Activated naive CD4-positive, alpha-beta T cell treated with anti-CD3 and anti-CD28 coated beads, Interleukin-2, amount 50 U/mL, for 16 hours (primary cell): Measurements from ENCODE around the gene PPP1R3E.
"Not testable (repeated sequence)": the region's sequence is repeated elsewhere in the genome, so short reads cannot be mapped to it uniquely, and the experiment has no call there.

ENCODE experiments used
- DNase-seq: peaks from one replicate; pipeline ENCODE4 v3.0.0-alpha.2; 2020

PPP1R3E gene

DNA sequence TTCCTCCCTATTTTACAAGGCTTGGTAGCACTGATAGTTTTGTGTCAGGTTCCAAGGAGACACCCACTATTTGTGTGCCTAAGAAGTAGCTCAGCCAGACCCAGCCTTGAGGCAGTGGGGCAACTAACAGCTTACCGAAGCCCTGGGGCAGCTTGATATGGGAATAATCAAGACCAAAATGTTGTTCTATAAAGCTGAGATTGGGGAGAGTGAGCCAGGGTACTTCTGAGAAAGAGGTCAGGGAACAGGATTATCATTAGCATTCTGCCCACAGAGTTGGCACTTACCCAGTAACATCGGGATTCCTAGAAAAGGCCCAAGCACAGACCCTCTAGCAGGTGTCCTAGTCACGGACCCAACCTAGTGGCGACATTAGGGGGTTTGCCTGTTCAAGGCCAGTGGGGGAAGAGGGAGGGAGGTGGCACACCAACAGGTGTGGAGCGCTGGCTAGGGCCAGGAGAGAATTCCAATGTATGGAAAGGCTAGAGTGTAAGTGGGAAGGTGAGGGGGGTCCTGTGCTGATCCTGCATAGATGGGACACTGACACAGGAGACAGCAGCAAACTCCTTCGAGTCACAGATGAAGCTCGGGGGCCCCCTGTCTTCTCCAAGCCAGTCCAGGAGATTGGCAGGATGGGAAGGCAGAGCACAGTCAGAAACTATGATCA, 4.9 kb downstream of the PPP1R3E start:
- no peak for DNase-seq

DNA sequence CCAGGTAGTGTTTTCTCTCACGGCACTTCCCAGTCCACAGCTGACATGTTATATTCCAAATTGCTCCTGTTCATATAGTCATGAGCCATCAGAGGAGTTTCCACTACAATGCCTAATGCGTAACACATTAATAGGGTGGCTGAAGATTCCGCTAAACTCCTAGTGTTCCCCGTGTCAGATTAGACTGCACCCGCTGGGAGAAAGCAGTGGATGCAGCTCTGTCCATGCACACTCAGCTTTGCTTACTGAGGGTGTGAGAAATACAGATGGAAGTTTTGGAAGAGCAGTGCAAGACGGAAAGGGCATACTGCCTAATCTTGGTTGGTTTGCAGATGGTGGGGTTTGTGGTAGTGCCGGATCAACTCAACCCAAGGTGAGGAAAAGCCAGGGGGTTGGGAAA, 5.6 kb downstream of the PPP1R3E start:
- no peak for DNase-seq

DNA sequence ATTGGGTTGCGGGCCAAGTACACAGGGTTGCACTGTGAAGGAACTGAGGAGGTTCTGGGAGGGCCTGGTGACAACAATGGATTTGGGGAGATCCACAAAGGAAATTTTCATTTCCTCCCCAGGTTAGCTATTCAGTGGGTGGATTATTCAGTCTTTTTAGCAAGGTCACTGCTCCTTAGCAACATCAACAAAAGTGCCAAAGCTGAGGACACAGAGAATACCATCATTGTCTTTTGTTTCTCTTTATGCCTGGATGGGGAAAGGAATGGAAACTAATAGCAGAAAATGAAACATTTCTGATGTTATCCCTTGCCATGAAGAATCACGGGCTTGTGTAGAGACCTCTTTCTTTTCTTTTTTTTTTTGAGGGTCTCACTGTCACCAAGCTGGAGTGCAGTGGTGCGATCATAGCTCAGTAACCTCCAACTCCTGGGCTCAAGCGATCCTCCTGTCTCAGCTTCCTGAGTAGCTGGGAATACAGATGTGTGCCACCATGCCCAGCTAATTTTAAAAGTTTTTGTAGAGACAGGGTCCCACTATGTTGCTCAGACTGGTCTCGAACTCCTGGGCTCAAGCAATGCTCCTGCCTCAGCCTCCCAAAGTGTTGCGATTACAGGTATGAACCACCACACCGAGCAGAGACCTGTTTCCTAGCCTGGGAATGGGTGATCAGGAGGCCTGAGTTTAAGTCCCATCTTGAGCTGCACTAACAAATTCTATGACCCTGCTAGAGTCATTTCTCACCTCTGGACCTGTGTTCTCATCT, 6.5 kb downstream of the PPP1R3E start:
- no peak for DNase-seq

DNA sequence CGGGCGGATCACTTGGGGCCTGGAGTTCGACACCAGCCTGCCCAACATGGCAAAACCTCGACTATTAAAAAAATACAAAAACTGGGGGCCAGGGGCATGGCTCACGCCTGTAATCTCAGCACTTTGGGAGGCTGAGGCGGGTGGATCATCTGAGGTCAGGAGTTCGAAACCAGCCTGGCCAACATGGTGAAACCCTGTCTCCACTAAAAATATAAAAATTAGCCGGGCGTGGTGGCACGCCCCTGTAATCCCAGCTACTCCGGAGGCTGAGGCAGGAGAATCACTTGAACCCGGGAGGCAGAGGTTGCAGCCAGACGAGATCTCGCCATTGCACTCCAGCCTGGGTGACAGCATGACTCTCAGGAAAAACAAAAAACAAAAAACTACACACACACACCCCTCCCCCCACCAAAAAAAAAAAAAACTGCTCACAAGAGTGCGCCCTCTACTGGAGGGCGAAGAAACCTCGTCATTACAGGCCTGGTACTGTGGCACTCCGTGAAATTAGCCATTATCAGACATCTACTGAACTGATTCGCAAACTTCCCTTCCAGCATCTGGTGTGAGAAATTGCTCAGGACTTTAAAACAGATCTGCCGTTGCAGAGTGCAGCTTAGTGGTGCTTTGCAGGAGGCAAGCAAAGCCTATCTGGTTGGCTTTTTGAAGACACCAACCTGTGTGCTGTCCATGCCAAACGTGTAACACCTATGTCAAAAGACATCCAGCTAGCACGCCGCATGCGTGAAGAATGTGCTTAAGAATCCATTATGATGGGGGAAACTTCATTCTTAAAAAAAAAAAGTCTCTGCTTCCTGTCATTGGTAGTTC, 7.7 kb downstream of the PPP1R3E start:
- peak; percentile 60 for DNase-seq

DNA sequence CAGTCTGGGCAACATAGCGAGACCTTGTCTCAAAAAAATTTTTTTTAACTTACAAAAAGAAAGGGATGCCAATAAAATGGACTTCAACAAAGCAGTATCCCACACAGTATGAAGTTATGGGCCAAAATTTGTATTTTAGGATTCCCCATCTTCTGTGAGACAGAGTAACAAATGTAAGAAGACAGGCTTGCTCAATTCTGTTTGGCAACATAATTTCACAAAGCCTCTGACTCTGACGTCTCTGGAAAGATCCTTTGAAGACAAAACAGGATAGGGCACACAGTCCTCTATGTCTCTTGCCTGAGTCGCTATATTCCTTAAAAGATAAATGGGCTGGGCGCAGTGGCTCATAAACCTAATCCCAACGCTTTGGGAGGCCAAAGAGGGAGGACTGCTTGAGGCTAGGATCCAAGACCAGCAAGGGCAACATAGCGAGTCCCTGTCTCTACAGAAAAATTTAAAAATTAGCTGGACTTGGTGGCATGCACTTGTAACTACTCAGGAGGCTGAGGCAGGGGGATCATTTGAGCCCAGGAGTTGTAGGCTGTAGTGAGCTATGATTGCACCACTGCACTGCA, 15.7 kb downstream of the PPP1R3E start:
- DNase-seq = no peak

DNA sequence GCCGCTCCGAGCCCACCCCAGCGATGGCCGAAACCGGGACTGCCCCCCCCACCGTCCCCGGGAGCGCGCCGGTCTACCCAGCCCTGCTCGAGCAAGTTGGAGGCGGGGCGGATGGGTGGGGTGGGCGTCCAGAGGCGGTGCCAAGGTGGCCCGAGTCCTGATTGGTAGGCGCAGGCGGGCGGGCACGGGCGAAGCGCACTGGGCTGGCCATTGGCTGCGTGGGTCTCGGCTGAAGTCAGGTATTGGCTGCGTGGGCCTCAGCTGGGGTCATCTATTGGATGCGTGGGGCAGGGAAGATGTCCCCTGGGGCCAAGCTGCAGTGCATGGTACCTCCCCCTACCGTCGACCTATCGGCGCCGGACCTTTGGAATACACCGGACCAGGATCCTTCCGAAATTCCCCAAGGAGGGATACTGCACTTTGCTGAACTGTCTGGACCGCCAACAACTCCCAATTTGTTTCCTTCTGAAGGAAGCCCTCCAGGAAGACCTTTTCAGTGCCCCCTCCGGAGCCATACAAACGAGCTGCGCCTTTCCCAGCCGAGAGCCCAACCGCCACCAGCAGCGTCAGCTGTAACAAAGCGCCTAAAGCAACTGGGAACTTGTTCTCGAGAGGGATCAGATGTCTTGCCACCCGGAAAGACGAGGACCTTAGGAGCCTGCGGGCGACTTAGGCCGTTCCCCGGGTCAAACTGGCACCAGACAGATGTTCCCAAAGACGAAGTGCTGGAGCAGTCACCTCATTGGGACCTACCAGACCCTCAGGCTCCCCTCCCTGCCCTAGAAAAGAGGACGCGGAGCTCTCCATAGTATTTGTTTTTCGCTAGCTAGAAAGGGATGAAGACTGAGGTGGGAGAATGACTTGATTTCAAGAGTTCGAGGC, 16.4 kb downstream of the PPP1R3E start, which contains the start of gene HOMEZ:
TSS of gene HOMEZ (minus strand) at position 113 of the 882 bp plus-strand sequence. CDS start 180 bp downstream, outside the sequence.
- peak; percentile 99 for DNase-seq

DNA sequence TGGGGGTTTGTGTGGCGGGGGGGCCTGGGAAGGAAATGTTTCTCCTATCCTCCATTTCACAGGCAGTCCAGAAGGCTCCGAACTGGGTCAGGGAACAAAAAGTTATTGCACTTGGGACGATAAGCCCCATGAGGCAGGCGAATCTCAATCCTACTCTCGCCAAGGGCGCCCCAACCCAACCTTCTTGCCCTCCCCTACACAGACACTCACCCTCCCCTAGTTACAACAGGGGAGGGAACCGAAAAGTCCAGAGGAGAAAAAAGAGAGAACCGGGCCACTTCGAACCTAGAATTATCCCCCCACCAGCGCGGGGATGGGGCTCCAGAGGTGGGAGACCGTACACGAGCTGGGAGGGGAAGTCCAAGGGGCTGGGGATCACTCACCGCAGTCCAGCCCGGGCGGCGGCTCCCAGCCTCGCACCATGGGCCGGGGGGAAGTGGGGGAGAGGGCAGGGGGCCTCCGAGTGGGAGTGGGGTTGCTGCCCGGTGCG, 17.1 kb downstream of the PPP1R3E start:
- DNase-seq = no peak

DNA sequence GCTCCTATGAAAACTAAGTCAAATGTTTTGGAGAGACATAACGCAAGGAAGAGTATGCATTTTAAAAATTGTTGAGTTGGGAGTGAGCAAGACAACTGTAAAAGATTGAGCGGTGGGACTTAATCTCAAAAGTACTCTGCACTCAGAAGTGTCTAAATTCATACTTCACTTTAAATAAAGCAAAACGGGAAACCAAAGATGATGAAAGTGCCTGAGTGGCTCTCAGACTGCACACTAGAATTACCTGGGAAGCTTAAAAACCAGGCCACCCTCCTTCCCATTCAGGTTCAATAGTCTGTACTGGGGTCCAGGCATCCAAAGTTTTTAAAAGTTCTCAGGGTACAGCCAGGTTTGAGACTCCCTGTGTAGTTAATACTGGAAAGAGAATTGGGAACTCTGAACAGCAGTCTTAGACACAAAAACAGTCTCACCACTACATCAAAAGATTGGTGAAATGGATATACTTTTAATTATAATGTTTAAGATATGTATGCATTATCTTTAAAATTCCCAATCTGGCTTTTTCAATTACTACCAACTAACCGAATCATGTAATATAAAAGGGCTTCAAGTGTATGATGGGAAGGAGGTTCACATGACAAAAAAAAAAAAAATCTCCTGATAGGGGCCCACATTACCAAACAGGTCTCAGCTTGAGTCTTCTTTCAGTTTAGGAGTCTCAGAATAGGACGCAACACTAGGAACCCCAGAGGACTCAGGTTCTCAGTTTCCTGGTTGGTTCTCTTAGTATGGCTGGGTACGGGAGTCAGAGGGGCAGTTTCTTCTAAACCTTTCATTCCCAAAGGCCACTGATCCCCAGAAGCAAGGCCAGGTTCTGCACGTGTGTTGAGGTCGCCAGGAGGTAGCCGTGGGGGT, 17.8 kb downstream of the PPP1R3E start:
- no peak for DNase-seq

DNA sequence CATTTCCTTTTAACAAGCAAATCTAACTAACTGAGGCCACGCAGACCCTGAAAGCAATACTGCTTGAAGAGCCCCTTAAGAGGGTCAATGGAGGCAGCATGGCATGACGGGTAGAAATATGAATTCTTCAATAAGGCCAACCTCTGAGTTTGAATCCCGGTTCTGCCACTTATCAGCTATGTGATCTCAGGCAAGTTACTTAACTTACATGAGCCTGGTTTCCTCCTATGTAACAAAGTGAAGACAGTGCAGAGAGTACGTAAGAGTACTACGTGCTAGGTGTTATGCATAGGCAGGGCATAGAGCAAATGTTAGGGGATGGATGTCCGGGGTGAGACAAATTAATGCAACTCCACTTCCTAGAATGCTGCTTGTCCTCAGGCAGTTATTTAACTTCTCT, 21.4 kb downstream of the PPP1R3E start:
- DNase-seq = no peak

DNA sequence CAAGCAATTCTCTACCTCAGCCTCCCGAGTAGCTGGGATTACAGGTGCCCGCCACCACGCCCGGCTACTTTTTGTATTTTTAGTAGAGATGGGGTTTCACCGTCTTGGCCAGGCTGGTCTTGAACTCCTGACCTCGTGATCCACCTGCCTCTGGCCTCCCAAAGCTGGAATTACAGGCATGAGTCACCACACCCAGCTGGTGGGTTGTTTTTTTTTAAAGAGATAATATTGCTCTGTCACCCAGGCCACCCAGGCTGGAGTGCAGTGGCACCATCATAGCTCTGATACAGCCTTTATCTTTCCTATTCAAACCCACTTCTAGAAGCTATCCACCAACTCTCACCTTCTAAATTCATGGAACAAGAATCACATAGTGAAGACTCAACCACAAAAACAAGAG, 24.7 kb downstream of the PPP1R3E start:
- DNase-seq = not testable (repeated sequence)

DNA sequence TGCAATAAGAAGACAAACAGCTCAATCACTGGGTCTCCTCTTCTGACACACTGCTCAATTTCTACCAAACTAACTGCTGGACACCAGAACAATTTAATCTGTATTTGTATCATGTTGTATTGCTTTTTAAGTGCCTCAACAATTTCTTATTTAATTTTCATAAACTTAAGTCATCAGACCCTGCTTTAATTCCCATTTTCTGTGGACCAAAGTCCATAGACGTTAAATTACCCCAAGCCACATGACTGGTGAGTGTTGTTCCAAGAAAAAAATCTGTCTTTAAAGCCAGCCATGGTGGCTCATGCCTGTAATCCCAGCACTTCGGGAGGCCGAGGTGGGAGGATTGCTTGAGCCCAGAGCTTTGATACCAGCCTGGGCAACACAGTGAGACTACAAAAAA, 25.5 kb downstream of the PPP1R3E start:
- no peak for DNase-seq

DNA sequence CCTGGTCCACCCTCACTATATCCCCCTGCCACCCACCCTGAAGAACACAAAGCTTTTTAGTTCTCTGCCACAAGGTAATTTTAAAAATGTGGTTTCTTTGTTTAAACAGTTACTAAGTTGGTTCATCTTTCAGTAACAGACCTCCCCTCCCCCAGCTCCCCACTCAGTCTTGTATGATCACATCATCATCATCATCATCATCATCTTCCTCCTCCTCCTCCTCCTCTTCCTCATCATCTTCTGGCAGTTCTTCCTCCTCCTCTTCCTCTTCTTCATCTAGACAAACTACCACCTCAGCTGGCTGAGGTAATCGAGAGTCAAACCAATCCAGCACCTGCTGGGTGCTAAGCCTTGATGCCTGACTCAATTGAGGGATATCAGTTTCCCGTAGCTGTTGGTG, 27.2 kb downstream of the PPP1R3E start:
- no peak for DNase-seq

DNA sequence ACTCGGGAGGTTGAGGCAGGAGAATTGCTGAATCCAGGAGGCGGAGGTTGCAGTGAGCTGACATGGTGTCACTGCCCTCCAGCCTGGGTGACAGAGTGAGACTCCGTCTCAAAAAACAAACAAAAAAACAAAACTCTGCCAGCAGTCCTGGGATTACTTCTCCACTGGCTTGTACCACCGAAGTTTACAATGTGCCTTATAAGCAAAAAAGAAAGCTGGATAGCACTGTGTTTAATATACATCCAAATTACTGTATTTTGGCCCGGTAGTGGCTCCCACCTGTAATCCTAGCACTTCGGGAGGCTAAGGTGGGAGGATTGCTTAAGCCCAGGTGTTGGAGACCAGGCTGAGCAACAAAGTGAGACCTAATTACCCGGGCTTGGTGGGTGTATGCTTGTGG, 33.5 kb downstream of the PPP1R3E start:
- no peak for DNase-seq

DNA sequence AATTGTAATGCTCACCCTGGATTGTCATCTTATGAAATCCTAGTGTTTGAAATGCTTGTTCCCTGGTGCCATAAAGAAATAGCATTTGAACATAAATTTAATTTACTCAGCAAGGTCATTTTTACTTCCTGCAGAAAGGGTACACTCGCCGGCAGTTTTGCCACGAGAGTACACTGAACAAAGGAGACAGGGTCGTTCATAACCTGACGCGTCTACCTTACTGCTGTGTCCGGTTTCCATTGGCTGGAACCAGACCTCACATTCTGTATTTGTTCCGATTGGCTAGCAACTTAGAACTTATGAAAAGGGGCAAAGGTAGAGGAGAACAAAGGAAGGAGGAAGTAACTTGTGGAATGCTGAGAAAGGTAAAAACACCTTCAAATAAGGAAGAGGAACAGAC, 41.8 kb downstream of the PPP1R3E start:
- not testable (repeated sequence) for DNase-seq

DNA sequence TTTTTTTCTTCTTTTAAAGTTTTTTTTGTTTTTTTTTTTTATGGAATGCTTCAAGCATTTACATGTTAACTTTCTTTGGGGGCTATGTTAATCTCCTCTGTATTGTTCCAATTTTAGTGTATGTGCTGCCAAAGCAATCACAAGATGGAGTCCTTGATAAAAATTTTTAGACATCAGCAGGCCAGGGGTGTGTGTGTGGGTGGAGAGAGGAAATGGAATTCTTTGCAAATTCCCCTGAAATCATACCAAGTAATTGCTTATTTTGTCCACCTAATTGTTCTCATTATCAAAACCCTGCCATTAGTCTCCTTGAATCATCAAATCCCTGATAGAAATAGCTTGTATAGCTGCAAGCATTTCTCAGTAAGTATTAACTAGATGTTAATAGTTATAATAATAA, 43.2 kb downstream of the PPP1R3E start:
- DNase-seq = no peak

DNA sequence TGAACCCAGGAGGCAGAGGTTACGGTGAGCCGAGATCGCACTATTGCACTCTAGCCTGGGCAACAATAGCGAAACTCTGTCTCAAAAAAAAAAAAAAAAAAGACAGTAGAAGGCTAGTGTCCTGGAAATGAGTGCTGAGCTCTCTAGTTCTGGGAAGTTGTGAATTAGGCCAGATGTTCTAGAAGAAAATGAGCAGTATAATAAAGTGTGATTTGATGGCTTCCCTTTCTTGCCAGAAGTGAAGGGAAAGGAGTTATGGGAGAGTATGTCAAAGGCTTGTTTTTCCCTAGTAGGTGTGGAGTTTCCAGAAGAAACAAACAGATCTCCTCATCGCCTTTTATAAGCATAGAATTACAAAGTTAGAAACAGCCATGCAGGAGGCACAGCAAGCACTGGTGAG, 44.4 kb downstream of the PPP1R3E start:
- no peak for DNase-seq

DNA sequence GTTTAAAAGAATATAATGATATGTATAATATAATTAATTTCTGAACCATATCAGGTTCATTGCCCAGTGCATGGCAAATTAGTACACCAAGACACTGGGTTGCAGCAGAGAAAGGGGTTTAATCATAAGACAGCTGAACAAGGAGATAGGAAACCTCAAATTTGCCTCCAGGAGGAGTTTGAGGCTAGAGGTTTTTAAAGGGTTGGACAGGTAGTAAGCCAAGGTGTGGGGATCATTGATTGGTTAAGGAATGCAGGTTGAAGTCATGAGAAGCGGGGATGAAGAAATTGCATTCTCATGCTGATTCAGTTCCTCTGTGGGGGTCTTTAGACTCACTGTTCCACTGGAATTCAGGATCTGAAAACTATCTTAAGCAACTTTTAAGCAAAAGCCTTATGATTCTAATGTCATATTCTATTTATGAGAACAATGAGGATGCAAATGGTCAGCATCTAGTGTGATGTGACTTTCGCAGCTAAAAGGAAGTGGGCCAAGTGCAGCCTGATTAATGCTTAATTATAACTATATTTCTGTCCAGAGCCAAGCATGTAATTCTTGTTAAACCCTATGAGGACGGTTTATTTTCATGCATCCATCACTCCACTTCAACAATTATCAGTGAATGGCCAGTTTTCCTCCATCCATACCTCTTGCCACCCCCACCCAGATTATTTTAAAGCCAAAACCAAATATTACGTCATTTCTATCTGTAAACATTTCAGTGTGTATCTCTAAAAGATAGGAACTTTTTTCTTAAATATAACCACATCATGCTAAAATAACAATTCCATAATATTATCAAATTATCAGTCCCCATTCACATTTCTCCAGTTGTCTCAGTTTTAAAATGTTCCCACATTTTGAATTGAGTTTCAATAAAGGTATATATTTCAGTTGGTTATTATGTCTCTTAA, 50.0 kb downstream of the PPP1R3E start:
- DNase-seq = no peak

DNA sequence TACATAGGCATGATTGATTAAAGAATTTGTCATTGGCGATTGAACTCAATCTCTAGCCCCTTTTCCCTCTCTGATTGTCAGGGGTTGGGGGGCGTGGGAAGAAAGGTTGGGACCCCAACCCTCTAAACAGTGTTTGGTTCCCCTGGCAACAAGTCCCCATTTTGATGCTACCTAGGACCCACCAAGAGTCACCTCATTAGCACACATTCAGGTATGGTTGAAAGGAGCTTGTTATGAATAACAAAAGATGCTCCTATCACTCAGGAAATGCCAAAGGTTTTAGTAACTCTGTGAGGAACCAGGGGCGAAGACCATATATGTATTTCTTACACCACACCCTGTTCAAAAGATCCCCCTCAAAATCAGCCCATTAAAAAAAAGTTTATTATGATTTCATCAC, 50.7 kb downstream of the PPP1R3E start:
- DNase-seq = no peak

DNA sequence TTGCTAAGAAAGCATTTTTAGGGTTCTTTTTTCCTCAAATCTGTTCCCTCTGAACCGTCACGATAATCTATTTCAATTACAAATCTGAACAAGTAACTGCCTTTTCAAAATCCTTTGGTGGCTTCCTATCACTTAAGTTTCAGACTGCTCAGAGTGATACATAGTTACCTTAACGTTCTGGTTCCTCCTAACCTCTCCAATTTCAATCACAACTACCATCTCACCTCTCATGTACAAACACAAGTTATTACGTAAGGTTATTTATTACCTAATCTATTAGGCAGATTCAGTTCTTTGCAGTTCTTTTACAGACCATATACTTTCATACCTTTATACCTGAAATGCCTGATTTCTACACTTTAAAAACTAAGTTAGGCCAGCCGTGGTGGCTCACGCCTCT, 52.8 kb downstream of the PPP1R3E start:
- DNase-seq = no peak

DNA sequence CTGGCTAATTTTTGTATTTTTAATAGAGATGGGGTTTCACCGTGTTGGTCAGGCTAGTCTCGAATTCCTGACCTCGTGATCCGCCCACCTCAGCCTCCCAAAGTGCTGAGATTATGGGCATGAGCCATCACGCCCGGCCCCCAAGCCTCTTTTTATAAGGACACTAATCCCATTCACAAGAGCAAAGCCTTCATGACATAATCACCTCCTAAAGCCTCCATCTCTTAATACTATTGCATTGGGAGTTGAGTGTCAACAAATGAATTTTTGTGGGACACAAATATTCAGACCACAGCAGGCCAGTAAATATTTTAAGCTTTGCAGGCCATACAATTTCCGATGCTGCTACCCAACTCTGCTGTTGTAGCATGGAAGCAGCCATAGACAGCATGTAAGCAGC, 54.1 kb downstream of the PPP1R3E start:
- no peak for DNase-seq
